Activated CD4-positive, alpha-beta T cell treated with anti-CD3 and anti-CD28 coated beads, Interleukin-2, Interleukin-6, amounts not matched to agents 100 ng/mL and 50 ng/mL, durations not matched to agents 16 hours and 8 hours (primary cell): ENCODE data around the gene CAPRIN1.

ENCODE experiments used
- DNase-seq: peaks from one replicate; pipeline ENCODE4 v3.0.0-alpha.2; 2020

Gene CAPRIN1

GRCh38 chr11:34146866-34147265, 95.3 kb downstream of the CAPRIN1 start:
- no peak for DNase-seq

GRCh38 chr11:34147581-34147980, 96.0 kb downstream of the CAPRIN1 start:
- DNase-seq, result no peak

GRCh38 chr11:34148504-34149165, 97.1 kb downstream of the CAPRIN1 start:
- no peak for DNase-seq

GRCh38 chr11:34149274-34149673, 97.7 kb downstream of the CAPRIN1 start:
- no peak for DNase-seq

- DNase-seq, result no peak
Measured at GRCh38 chr11:34149786-34150185, 98.3 kb downstream of the CAPRIN1 start.

- DNase-seq, result no peak
Measured at GRCh38 chr11:34150494-34151151, 99.1 kb downstream of the CAPRIN1 start.
